NCI-H82 treated with DMSO at 0.1 percent for 48 hours (cell line): Measurements from ENCODE around the gene MEOX2.

Experiments used
- DNase-seq: peaks from one replicate; lab custom pipeline; 2025; ENCODE audit not compliant: unreplicated experiment; lab: John Stamatoyannopoulos, UW

MEOX2 gene

GRCh38 chr7:15566476-15566875, 120.0 kb downstream of the MEOX2 start:
- DNase-seq = no peak

GRCh38 chr7:15561835-15562234, 124.6 kb downstream of the MEOX2 start, which contains the start of gene AGMO:
AGMO (minus strand) TSS chr7:15562015.
- DNase-seq = peak; percentile 81
